Right lobe of liver (tissue), 4 donors: ENCODE measurements around the gene NLN.

Experiments used
- CTCF ChIP-seq, 4 donors: fragments of 200-600 bp in 3 of 4; fragments of 450-650 bp in 1 of 4; IDR thresholded peaks; one replicate each; pipeline versions ENCODE4 v1.5.1 to v1.8.0; 2016 to 2022; ENCODE audit warnings: antibody characterized with exemption in 4 of 4, mild to moderate bottlenecking in 2 of 4
- POLR2A ChIP-seq: fragments of 450-650 bp; IDR thresholded peaks from one replicate; pipeline ENCODE4 v1.6.1; 2017; ENCODE audit warnings: antibody characterized with exemption, mild to moderate bottlenecking
- donor health status: DM: no; HTN: no; CAD: no.
- donor health status: DM: no; HTN: no; CAD: no.
- donor health status: DM: no; HTN: yes; CAD: no.

GRCh38 chr5:65873181-65873750 is 151.3 kb downstream of the NLN start:
- no peak for TF ChIP-seq CTCF (IDR thresholded peaks at IDR 0.05)
- TF ChIP-seq POLR2A = no peak
